A673 (cell line): ENCODE data around the gene VSTM4. TPM values are rescaled to one million over a fixed set of nuclear protein-coding genes. Genes with fewer than 3 reads are reported as not detected.

Experiments used
- BruUV-seq: library from RNA; stranded (reverse); fragments of 400-500 nt; replicated peaks from 2 replicates; lab custom pipeline; 2021; lab: Mats Ljungman, UMichigan
- CTCF ChIA-PET: fragments of 300-600 bp; sonication (Branson Sonifier 250); formaldehyde crosslinking; loops from one replicate; lab custom pipeline; 2022; ENCODE audit warnings: antibody characterized with exemption; lab: Charles Lee
- POLR2A ChIA-PET: fragments of 300-600 bp; sonication (Branson Sonifier 250); formaldehyde crosslinking; loops from one replicate; lab custom pipeline; 2022; ENCODE audit warnings: antibody characterized with exemption; ENCODE audit not compliant: low non-redundant PET; lab: Charles Lee
- DNase-seq: peaks from one replicate; pipeline ENCODE4 v3.0.0-alpha.2; 2015; ENCODE audit warnings: low spot score
- H3K27ac ChIP-seq: fragments of 200-600 bp; sonication (generic); 2 replicates; pipeline ENCODE4 v1.5.1; 2016; ENCODE audit warnings: mixed run types, low read depth, mild to moderate bottlenecking, mixed read lengths, antibody characterized with exemption, low read length; ENCODE audit not compliant: poor library complexity, severe bottlenecking
- H3K27me3 ChIP-seq: fragments of 200-600 bp; sonication (generic); replicated peaks from 2 replicates; pipeline ENCODE4 v1.6.1; 2017; ENCODE audit warnings: mixed run types, low read depth, mild to moderate bottlenecking, mixed read lengths, antibody characterized with exemption, low read length; ENCODE audit not compliant: insufficient read depth, poor library complexity
- H3K36me3 ChIP-seq: fragments of 200-600 bp; sonication (generic); 2 replicates; pipeline ENCODE4 v1.6.1; 2016; ENCODE audit warnings: mixed run types, mild to moderate bottlenecking, mixed read lengths, antibody characterized with exemption, low read length; ENCODE audit not compliant: insufficient read depth, poor library complexity, severe bottlenecking
- H3K4me1 ChIP-seq: fragments of 200-600 bp; sonication (generic); 2 replicates; pipeline ENCODE4 v1.6.1; 2017; ENCODE audit warnings: mixed run types, mild to moderate bottlenecking, mixed read lengths, antibody characterized with exemption, low read length; ENCODE audit not compliant: insufficient read depth, poor library complexity, severe bottlenecking
- H3K4me3 ChIP-seq: fragments of 200-600 bp; sonication (generic); 2 replicates; pipeline ENCODE4 v1.5.1; 2016; ENCODE audit warnings: low read depth, mixed run types, mild to moderate bottlenecking, mixed read lengths, low read length; ENCODE audit not compliant: poor library complexity, severe bottlenecking
- H3K9me3 ChIP-seq: fragments of 200-600 bp; sonication (generic); 2 replicates; pipeline ENCODE4 v1.6.1; 2016; ENCODE audit warnings: mixed run types, low read depth, mild to moderate bottlenecking, mixed read lengths, antibody characterized with exemption, low read length; ENCODE audit not compliant: poor library complexity, severe bottlenecking
- EZH2 ChIP-seq: fragments of 200-600 bp; sonication (generic); IDR thresholded peaks from 2 replicates; pipeline ENCODE4 v1.6.1; 2017; ENCODE audit warnings: borderline replicate concordance, low read depth, mild to moderate bottlenecking, mixed read lengths, antibody characterized with exemption, low read length; ENCODE audit not compliant: poor library complexity, severe bottlenecking
- intact Hi-C: fragments of 100-400 bp; cut with micrococcal nuclease; formaldehyde crosslinking; loops from one replicate; pipeline ENCODE4 v1.10.0; 2022; ENCODE audit not compliant: unreplicated experiment
- total RNA-seq: library from RNA; stranded (reverse); gene quantifications from 2 replicates; pipeline ENCODE4 v1.2.3, GENCODE V29; 2021
- TF ChIP-seq, protein P1 (sequence below): fragments of 300-800, 200-600 bp; sonication (generic); conservative IDR thresholded peaks from 2 replicates; pipeline ENCODE4 v1.5.1; 2017; ENCODE audit warnings: low read depth, mild to moderate bottlenecking, antibody characterized with exemption, low read length, moderate library complexity, mixed read lengths

VSTM4 gene
- total RNA-seq, 1 experiment from 2014 or later, result 0.11 TPM

DNA sequence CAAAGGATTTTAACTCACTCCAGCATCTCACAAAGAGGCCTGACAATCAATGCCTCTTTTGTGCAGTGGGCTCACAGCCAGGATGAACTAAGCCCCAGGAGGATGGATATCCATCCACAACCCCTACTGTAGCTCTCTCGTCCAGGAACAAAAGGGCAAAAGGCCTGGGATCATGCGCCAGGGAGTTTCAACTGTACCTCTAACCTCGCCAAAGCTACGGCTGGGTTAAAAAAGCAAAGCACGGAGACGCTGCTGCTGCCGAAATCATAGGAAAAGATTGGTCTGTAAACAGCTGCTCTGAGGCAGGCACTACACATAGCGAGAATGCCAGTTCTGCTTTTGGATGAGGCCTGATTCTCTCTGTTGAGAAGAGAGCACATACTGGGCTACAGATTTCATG is 32.1 kb downstream of the VSTM4 start:
- no peak overlapping the region for H3K4me3 ChIP-seq
- H3K9me3 ChIP-seq, result no peaks in the 10 kb centered on the region
- no peak for TF ChIP-seq EZH2
- TF ChIP-seq, protein P1, sequence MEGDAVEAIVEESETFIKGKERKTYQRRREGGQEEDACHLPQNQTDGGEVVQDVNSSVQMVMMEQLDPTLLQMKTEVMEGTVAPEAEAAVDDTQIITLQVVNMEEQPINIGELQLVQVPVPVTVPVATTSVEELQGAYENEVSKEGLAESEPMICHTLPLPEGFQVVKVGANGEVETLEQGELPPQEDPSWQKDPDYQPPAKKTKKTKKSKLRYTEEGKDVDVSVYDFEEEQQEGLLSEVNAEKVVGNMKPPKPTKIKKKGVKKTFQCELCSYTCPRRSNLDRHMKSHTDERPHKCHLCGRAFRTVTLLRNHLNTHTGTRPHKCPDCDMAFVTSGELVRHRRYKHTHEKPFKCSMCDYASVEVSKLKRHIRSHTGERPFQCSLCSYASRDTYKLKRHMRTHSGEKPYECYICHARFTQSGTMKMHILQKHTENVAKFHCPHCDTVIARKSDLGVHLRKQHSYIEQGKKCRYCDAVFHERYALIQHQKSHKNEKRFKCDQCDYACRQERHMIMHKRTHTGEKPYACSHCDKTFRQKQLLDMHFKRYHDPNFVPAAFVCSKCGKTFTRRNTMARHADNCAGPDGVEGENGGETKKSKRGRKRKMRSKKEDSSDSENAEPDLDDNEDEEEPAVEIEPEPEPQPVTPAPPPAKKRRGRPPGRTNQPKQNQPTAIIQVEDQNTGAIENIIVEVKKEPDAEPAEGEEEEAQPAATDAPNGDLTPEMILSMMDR, result no peak
- no peak overlapping the region for H3K27ac ChIP-seq
- H3K36me3 ChIP-seq, result no peaks in the 10 kb centered on the region
- BruUV-seq, result no TSS peak
- H3K27me3 ChIP-seq, result peaks cover 3% of the 10 kb centered on the region
- intact Hi-C loops, result no loop called here
- DNase-seq, result no peak
- ChIA-PET POLR2A (no interaction called here), CTCF (no interaction called here)
- H3K4me1 ChIP-seq, result no peaks in the 10 kb centered on the region

DNA sequence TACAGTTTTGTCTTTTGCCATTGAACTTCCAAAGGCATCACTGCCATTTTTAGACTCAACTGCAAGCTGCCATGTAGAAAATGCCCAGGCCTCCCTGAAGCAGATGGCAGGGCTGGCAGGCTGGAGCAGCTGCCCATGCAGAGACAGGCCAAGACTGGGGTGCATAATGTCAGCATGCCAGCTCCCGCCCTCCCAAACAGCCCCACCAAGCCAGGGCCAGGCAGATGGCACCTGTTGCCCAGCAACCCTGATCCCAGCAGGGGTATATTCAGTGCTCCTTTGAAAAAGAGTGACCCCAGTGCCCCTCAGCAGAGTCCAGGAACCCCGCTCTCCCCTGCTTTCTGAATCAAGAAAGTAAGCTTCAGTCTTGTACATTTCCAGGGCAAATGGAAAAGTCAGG is 32.6 kb downstream of the VSTM4 start:
- BruUV-seq, result no TSS peak
- intact Hi-C loops, result no loop called here
- no peak for DNase-seq
- no peak overlapping the region for H3K27ac ChIP-seq
- TF ChIP-seq EZH2, result no peak
- TF ChIP-seq, protein P1, result no peak
- no peaks in the 10 kb centered on the region for H3K4me1 ChIP-seq
- H3K9me3 ChIP-seq, result no peaks in the 10 kb centered on the region
- no peak overlapping the region for H3K4me3 ChIP-seq
- ChIA-PET CTCF (no interaction called here), POLR2A (no interaction called here)
- peaks cover 3% of the 10 kb centered on the region for H3K27me3 ChIP-seq
- H3K36me3 ChIP-seq, result no peaks in the 10 kb centered on the region

DNA sequence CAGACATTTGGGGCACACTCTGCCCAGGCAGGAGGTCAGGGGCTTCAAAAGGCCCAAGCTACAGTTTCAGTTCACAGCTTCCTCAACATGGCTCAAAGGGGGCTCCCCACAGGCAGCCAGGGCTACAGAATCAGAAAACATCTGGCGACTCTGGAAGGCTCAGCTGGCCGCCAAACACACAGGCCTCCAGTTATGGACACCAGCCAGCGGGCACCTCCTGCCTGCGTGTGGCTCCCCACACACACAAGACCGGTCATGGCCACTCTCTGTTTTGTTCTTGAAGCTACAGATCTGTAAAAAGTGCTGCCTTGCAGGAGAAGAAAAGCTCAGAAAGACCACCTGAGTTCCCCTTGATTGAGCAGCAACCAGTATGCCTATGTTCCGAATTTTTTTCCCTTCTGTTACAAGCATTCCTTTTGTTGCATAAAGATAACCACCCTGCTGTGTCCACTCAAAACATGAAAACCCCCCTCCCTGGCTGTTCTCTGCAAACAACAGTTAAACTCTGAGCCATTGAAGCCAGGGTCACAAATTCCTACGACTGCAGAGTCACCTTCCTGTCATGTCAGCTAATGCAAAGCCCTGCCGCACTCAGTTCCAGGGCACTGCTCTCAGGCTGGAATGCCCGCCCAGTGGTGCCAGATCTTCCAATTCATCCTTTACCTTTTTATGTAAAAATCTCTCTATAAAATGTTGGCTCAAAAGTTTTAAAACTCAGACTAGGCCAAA is 33.6 kb downstream of the VSTM4 start:
- H3K4me3 ChIP-seq, result no peak overlapping the region
- POLR2A ChIA-PET, result no interaction called here
- H3K27ac ChIP-seq, result no peak overlapping the region
- CTCF ChIA-PET, result no interaction called here
- no peaks in the 10 kb centered on the region for H3K9me3 ChIP-seq
- peaks cover 3% of the 10 kb centered on the region for H3K27me3 ChIP-seq
- intact Hi-C loops, result no loop called here
- TF ChIP-seq, protein P1, result no peak
- no peak for TF ChIP-seq EZH2
- no peaks in the 10 kb centered on the region for H3K36me3 ChIP-seq
- no TSS peak for BruUV-seq
- DNase-seq, result no peak
- no peaks in the 10 kb centered on the region for H3K4me1 ChIP-seq
